HG03520 (cell line): Measurements from ENCODE around the gene ABCA4.

ENCODE experiments used
- ATAC-seq: cut with Tn5 transposase; IDR thresholded peaks from one replicate; pipeline ENCODE4 v1.9.1; 2021; ENCODE audit warnings: mild to moderate bottlenecking, moderate library complexity; ENCODE audit not compliant: unreplicated experiment

Gene ABCA4

GRCh38 chr1:93988634-93989350 is 132.2 kb downstream of the ABCA4 start:
- ATAC-seq, result no peak

GRCh38 chr1:93981274-93981667 is 139.7 kb downstream of the ABCA4 start:
- ATAC-seq, result no peak

GRCh38 chr1:93980320-93981273 is 140.4 kb downstream of the ABCA4 start:
- ATAC-seq, result no peak

- ATAC-seq, result no peak
Measured at GRCh38 chr1:93979718-93980319, 141.1 kb downstream of the ABCA4 start.

GRCh38 chr1:93979040-93979717 is 141.8 kb downstream of the ABCA4 start:
- ATAC-seq, result no peak

GRCh38 chr1:93977598-93977945 is 143.4 kb downstream of the ABCA4 start:
- no peak for ATAC-seq

- ATAC-seq, result no peak
Measured at GRCh38 chr1:93976711-93977597, 144.0 kb downstream of the ABCA4 start.

- ATAC-seq, result no peak
Measured at GRCh38 chr1:93976291-93976690, 144.7 kb downstream of the ABCA4 start.

- no peak for ATAC-seq
Measured at GRCh38 chr1:93972341-93972740, 148.6 kb downstream of the ABCA4 start.

- ATAC-seq, result no peak
Measured at GRCh38 chr1:93969887-93970286, 151.1 kb downstream of the ABCA4 start.

GRCh38 chr1:93969371-93969770 is 151.6 kb downstream of the ABCA4 start:
- ATAC-seq, result no peak

GRCh38 chr1:93967306-93967705 is 153.6 kb downstream of the ABCA4 start:
- ATAC-seq, result no peak

- ATAC-seq, result no peak
Measured at GRCh38 chr1:93965888-93966287, 155.1 kb downstream of the ABCA4 start.

- no peak for ATAC-seq
Measured at GRCh38 chr1:93965256-93965655, 155.7 kb downstream of the ABCA4 start.

GRCh38 chr1:93964777-93965200 is 156.2 kb downstream of the ABCA4 start:
- no peak for ATAC-seq

GRCh38 chr1:93964096-93964776 is 156.7 kb downstream of the ABCA4 start:
- ATAC-seq, result no peak

GRCh38 chr1:93963585-93963984 is 157.4 kb downstream of the ABCA4 start:
- no peak for ATAC-seq

- ATAC-seq, result no peak
Measured at GRCh38 chr1:93961906-93962305, 159.0 kb downstream of the ABCA4 start.

- ATAC-seq, result no peak
Measured at GRCh38 chr1:93961443-93961842, 159.5 kb downstream of the ABCA4 start.
